ENCODE data around the gene SFN. TPM values are rescaled to one million over a fixed set of nuclear protein-coding genes. Genes with fewer than 3 reads are reported as not detected.

The SFN gene
- total RNA-seq, 2 experiments from 2014 or later, result 0.95 to 3.9 TPM

DNA sequence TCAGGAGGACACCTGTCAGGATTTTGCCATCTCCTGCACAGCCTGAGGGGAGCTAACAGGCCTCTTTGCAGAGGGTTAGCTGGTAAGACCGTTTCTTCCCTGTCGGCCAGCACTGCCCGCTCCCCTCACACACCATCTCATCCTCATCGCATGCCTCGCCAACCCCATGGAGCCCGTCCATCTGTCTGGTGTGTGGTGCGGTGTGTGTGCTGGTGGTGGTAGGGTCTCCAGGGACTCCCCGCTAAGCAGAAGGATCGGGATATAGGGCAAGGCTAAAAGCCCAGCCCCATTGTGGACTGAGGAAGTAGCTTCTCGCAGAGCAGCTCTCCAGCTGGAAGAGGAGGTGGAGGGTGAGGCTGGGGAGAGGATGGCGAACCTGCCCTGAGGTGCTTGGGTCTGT is 6.8 kb upstream of the SFN start:
- ChIA-PET POLR2A (interaction anchor here (0.7 to 3.6 kb wide), 2 partner anchors 9 to 14 kb away, joined by 3 to 15 read pairs; no protein-coding TSS in a partner anchor), CTCF (ENCODE audit: unreplicated experiment) (no interaction called here)
- Histone ChIP-seq H3K9me3 (ENCODE audit: low read length) (no peaks in the 10 kb centered on the region), H3K36me3 (ENCODE audit: insufficient read depth, low read length) (peaks cover 32% of the 10 kb centered on the region; the same call in 1 of the 2 replicates), H2AFZ (ENCODE audit: low read length) (no peak overlapping the region), H3K4me2 (ENCODE audit: low read length) (no peak overlapping the region), H3K27ac (ENCODE audit: low read depth, low read length, poor library complexity, severe bottlenecking) (no peak overlapping the region), H4K20me1 (ENCODE audit: insufficient read depth, low read length) (no peaks in the 10 kb centered on the region), H3K9me2 (ENCODE audit: insufficient read depth, low read length) (no peaks in the 10 kb centered on the region), H3K79me2 (ENCODE audit: insufficient read depth, low read depth, low read length) (no peaks in the 10 kb centered on the region), H3K4me3 (ENCODE audit: low read depth, low read length, poor library complexity, severe bottlenecking) (no peak overlapping the region), H3K4me1 (ENCODE audit: insufficient read depth, low read length, poor library complexity, severe bottlenecking) (no peaks in the 10 kb centered on the region)
- no peak for TF ChIP-seq EZH2phosphoT487 (IDR thresholded peaks at IDR 0.05; ENCODE audit: borderline replicate concordance, low read depth, low read length)
- no peak for TF ChIP-seq CTCF (conservative IDR thresholded peaks at IDR 0.05; ENCODE audit: low read length)
- intact Hi-C loops (cut with micrococcal nuclease; ENCODE audit: unreplicated experiment), result no loop called here
- DNase-seq (ENCODE audit: low spot score), result no peak
- no TSS peak for BruUV-seq (replicated peaks)

DNA sequence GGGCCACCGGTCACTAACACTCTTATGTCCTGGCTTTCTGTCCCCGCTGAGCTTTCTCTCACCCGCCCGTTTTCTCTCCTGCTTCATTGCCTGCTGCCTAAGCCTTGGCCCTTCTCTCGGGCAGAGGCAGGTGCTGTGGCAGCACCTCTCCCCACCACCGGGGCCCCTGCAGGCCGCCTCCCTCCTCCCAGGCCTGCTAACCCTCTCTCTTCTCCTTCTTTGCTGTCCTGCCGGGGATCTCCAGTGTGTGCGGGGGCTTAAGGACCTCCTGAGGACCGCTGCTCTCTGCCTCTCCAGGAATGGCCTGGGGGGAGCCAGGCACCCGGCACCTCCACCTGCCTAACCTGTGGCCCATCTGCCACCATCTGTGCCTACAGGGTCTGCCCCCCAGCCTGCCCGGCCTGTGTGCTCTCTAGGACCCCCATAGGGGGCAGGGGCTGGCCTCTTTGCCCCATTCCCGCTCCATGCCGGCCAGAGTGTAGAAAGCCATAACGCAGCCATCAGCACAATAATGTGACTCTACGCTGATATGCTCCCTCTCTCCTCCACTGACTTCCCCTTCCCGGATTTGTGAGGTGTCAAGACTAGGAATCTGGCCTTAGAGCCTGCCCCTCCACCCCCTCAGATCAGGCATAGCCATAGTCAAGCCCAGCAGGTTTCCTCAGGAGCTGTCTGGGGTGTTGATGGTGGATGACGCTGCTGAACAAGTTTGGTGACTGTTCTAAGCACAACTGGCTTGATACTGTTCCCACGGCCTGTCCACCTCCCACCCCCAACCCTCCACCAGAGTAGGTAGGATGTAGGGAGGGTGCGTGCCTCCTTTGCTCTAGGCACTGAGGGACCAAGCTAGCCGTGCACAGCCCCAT is 6.1 kb upstream of the SFN start:
- H4K20me1 ChIP-seq (ENCODE audit: insufficient read depth, low read length), result no peaks in the 10 kb centered on the region
- H3K4me3 ChIP-seq (ENCODE audit: low read depth, low read length, poor library complexity, severe bottlenecking), result no peak overlapping the region
- ChIA-PET POLR2A (interaction anchor here (0.7 to 3.6 kb wide), 2 partner anchors 8 to 14 kb away, joined by 3 to 15 read pairs; no protein-coding TSS in a partner anchor), CTCF (ENCODE audit: unreplicated experiment) (no interaction called here)
- BruUV-seq (replicated peaks), result no TSS peak
- no peak overlapping the region for H3K27ac ChIP-seq (ENCODE audit: low read depth, low read length, poor library complexity, severe bottlenecking)
- H3K36me3 ChIP-seq (ENCODE audit: insufficient read depth, low read length), result peaks cover 25% of the 10 kb centered on the region; the same call in 1 of the 2 replicates
- no peak for DNase-seq (ENCODE audit: low spot score)
- H3K79me2 ChIP-seq (ENCODE audit: insufficient read depth, low read depth, low read length), result no peaks in the 10 kb centered on the region
- H3K9me3 ChIP-seq (ENCODE audit: low read length), result no peaks in the 10 kb centered on the region
- H2AFZ ChIP-seq (ENCODE audit: low read length), result no peak overlapping the region
- no peak for TF ChIP-seq CTCF (conservative IDR thresholded peaks at IDR 0.05; ENCODE audit: low read length)
- no peak for TF ChIP-seq EZH2phosphoT487 (IDR thresholded peaks at IDR 0.05; ENCODE audit: borderline replicate concordance, low read depth, low read length)
- no peak overlapping the region for H3K4me2 ChIP-seq (ENCODE audit: low read length)
- H3K4me1 ChIP-seq (ENCODE audit: insufficient read depth, low read length, poor library complexity, severe bottlenecking), result no peaks in the 10 kb centered on the region
- intact Hi-C loops (cut with micrococcal nuclease; ENCODE audit: unreplicated experiment), result no loop called here
- no peaks in the 10 kb centered on the region for H3K9me2 ChIP-seq (ENCODE audit: insufficient read depth, low read length)
